ENCODE measurements around the gene SLC23A3.

DNA sequence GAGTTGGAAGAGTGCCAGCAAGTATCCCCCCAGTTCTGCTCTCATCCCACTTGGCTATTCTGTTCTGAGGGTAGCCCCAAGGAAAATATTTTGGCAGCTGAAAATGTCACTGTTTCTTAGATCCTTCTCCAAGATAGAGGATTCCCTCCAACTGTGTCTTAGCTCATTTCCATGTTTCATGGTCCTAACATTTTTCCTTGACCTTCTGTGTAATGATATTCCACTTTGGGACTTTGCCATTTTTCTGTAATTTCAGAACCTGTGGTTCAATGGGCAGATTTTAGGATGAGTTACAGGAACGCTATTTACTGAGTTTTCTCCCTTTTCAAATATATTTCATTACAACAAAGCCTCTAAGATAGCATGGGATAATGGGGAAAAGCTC, 44.0 kb downstream of the SLC23A3 start:
- TF ChIP-seq, protein P1, sequence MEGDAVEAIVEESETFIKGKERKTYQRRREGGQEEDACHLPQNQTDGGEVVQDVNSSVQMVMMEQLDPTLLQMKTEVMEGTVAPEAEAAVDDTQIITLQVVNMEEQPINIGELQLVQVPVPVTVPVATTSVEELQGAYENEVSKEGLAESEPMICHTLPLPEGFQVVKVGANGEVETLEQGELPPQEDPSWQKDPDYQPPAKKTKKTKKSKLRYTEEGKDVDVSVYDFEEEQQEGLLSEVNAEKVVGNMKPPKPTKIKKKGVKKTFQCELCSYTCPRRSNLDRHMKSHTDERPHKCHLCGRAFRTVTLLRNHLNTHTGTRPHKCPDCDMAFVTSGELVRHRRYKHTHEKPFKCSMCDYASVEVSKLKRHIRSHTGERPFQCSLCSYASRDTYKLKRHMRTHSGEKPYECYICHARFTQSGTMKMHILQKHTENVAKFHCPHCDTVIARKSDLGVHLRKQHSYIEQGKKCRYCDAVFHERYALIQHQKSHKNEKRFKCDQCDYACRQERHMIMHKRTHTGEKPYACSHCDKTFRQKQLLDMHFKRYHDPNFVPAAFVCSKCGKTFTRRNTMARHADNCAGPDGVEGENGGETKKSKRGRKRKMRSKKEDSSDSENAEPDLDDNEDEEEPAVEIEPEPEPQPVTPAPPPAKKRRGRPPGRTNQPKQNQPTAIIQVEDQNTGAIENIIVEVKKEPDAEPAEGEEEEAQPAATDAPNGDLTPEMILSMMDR (optimal IDR thresholded peaks at IDR 0.05 in 1 of 3, IDR thresholded peaks at IDR 0.05 in 1 of 3, conservative IDR thresholded peaks at IDR 0.05 in 1 of 3; ENCODE audit: extremely low read depth in 1 of 3, insufficient read depth in 2 of 3, low read length in 3 of 3): no peak
- no peak for TF ChIP-seq EZH2 (IDR thresholded peaks at IDR 0.05; ENCODE audit: low read length)

Measured in keratinocyte (primary cell).